Renal cortical epithelial cell (primary cell): ENCODE data around the gene ARMC2. TPM values are rescaled to one million over a fixed set of nuclear protein-coding genes. Genes with fewer than 3 reads are reported as not detected.
"Not testable (repeated sequence)": the region's sequence is repeated elsewhere in the genome, so short reads cannot be mapped to it uniquely, and the experiment has no call there.

Source experiments
- DNase-seq: peaks from one replicate; pipeline ENCODE4 v3.0.0-alpha.2; 2011; ENCODE audit warnings: low read depth
- total RNA-seq: library from RNA; depleted of rRNA; stranded (reverse); fragments of >200 nt; gene quantifications from 2 replicates; pipeline ENCODE4 v1.2.3, GENCODE V29; 2014

ARMC2 gene
- total RNA-seq, 1 donor from 2014 or later: 4.8 TPM

GRCh38 chr6:108952776-108953486, 104.7 kb downstream of the ARMC2 start:
- no peak for DNase-seq

GRCh38 chr6:108953681-108954080, 105.5 kb downstream of the ARMC2 start:
- no peak for DNase-seq

- no peak for DNase-seq
Measured at GRCh38 chr6:108955329-108955949, 107.2 kb downstream of the ARMC2 start.

GRCh38 chr6:108957221-108957620, 109.0 kb downstream of the ARMC2 start:
- DNase-seq: no peak

- no peak for DNase-seq
Measured at GRCh38 chr6:108958900-108959770, 110.9 kb downstream of the ARMC2 start.

GRCh38 chr6:108959972-108960582, 111.9 kb downstream of the ARMC2 start:
- DNase-seq: no peak

GRCh38 chr6:108960601-108961000, 112.4 kb downstream of the ARMC2 start:
- no peak for DNase-seq

- DNase-seq: no peak
Measured at GRCh38 chr6:108961077-108961476, 112.9 kb downstream of the ARMC2 start.

GRCh38 chr6:108961985-108962384, 113.8 kb downstream of the ARMC2 start:
- no peak for DNase-seq

GRCh38 chr6:108966251-108966650, 118.0 kb downstream of the ARMC2 start:
- DNase-seq: no peak

- DNase-seq: peak; percentile 76
Measured at GRCh38 chr6:108966855-108967755, 118.9 kb downstream of the ARMC2 start.

GRCh38 chr6:108968325-108969316, 120.4 kb downstream of the ARMC2 start:
- no peak for DNase-seq

- DNase-seq: peak; percentile 6
Measured at GRCh38 chr6:108969776-108970175, 121.6 kb downstream of the ARMC2 start.

- no peak for DNase-seq
Measured at GRCh38 chr6:108974201-108974600, 126.0 kb downstream of the ARMC2 start.

- DNase-seq: not testable (repeated sequence)
Measured at GRCh38 chr6:108978638-108979037, 130.4 kb downstream of the ARMC2 start.

GRCh38 chr6:108982154-108983113, 134.2 kb downstream of the ARMC2 start:
- no peak for DNase-seq

GRCh38 chr6:108983151-108983550, 134.9 kb downstream of the ARMC2 start:
- DNase-seq: no peak

GRCh38 chr6:108985301-108985700, 137.1 kb downstream of the ARMC2 start:
- DNase-seq: no peak

GRCh38 chr6:108987156-108987555, 138.9 kb downstream of the ARMC2 start:
- DNase-seq: no peak
